ENCODE data around the gene SMARCA4. TPM values are rescaled to one million over a fixed set of nuclear protein-coding genes. Genes with fewer than 3 reads are reported as not detected.
"Not testable (repeated sequence)": the region's sequence is repeated elsewhere in the genome, so short reads cannot be mapped to it uniquely, and the experiment has no call there.

SMARCA4 gene
- polyA plus RNA-seq, 6 donors from 2014 or later: 4.1 to 21.9 (median 7.2) TPM

- Mint-ChIP-seq H3K36me3 (no peaks in the 10 kb centered on the region), H3K4me1 (peaks cover 0 to 9% (median 2%) of the 10 kb centered on the region in 3 donors), H3K9me3 (no peaks in the 10 kb centered on the region), H3K27me3 (no peaks in the 10 kb centered on the region), H3K4me3 (no peak overlapping the region), H3K27ac (no peak overlapping the region)
- no peak for ATAC-seq (ENCODE audit: low read depth in 2 of 2)
- DNase-seq: no peak
Measured at GRCh38 chr19:10945264-10945663, 15.6 kb upstream of the SMARCA4 start.

GRCh38 chr19:10946958-10947657, 13.7 kb upstream of the SMARCA4 start:
- H3K4me3 Mint-ChIP-seq: no peak overlapping the region
- H3K9me3 Mint-ChIP-seq: no peaks in the 10 kb centered on the region
- H3K27me3 Mint-ChIP-seq: no peaks in the 10 kb centered on the region
- no peaks in the 10 kb centered on the region for H3K36me3 Mint-ChIP-seq
- H3K4me1 Mint-ChIP-seq: peaks cover 0 to 2% (median under 1%) of the 10 kb centered on the region in 3 donors
- DNase-seq (no peak), ATAC-seq (ENCODE audit: low read depth in 2 of 2) (no peak)
- no peak overlapping the region for H3K27ac Mint-ChIP-seq

- H3K4me1 Mint-ChIP-seq: no peaks in the 10 kb centered on the region
- ATAC-seq (ENCODE audit: low read depth in 2 of 2) (no peak), DNase-seq (no peak)
- no peak overlapping the region for H3K27ac Mint-ChIP-seq
- no peaks in the 10 kb centered on the region for H3K36me3 Mint-ChIP-seq
- no peaks in the 10 kb centered on the region for H3K9me3 Mint-ChIP-seq
- H3K27me3 Mint-ChIP-seq: no peaks in the 10 kb centered on the region
- no peak overlapping the region for H3K4me3 Mint-ChIP-seq
Measured at GRCh38 chr19:10952809-10953208, 8.0 kb upstream of the SMARCA4 start.

GRCh38 chr19:10959277-10959968, 1.4 kb upstream of the SMARCA4 start:
- H3K9me3 Mint-ChIP-seq; H3K27me3 Mint-ChIP-seq; ATAC-seq (ENCODE audit: low read depth in 2 of 2); DNase-seq; H3K36me3 Mint-ChIP-seq: not testable (repeated sequence)
- H3K4me1 Mint-ChIP-seq: peaks cover 19 to 40% (median 39%) of the 10 kb centered on the region in 3 donors
- peak overlapping the region in 4 of 6 donors; percentile 11 to 94 (median 54) for H3K27ac Mint-ChIP-seq
- H3K4me3 Mint-ChIP-seq: peak overlapping the region; percentile 63 to 92 (median 88)

- peak overlapping the region in 5 of 6 donors; percentile 70 to 93 (median 87) for H3K27ac Mint-ChIP-seq
- no peaks in the 10 kb centered on the region for H3K36me3 Mint-ChIP-seq
- DNase-seq (no peak), ATAC-seq (ENCODE audit: low read depth in 2 of 2) (peak; percentile 34 to 41)
- H3K4me3 Mint-ChIP-seq: peak overlapping the region; percentile 85 to 95 (median 92)
- H3K4me1 Mint-ChIP-seq: peaks cover 26 to 50% (median 48%) of the 10 kb centered on the region in 3 donors
- no peaks in the 10 kb centered on the region for H3K9me3 Mint-ChIP-seq
- no peaks in the 10 kb centered on the region for H3K27me3 Mint-ChIP-seq
Measured at GRCh38 chr19:10961073-10961860, 437 bp downstream of the SMARCA4 start.

- no peak for DNase-seq
- H3K9me3 Mint-ChIP-seq: no peaks in the 10 kb centered on the region
- H3K36me3 Mint-ChIP-seq: no peaks in the 10 kb centered on the region
- H3K27me3 Mint-ChIP-seq: no peaks in the 10 kb centered on the region
- H3K4me1 Mint-ChIP-seq: peaks cover 31 to 57% (median 57%) of the 10 kb centered on the region in 3 donors
- no peak for ATAC-seq (ENCODE audit: low read depth in 2 of 2)
- peak overlapping the region; percentile 49 to 95 (median 76) for H3K4me3 Mint-ChIP-seq
- peak overlapping the region in 4 of 6 donors; percentile 58 to 95 (median 82) for H3K27ac Mint-ChIP-seq
Measured at GRCh38 chr19:10962863-10963262, 2.0 kb downstream of the SMARCA4 start.

- Mint-ChIP-seq H3K27me3 (no peaks in the 10 kb centered on the region), H3K4me1 (peaks cover 36 to 67% (median 67%) of the 10 kb centered on the region in 3 donors), H3K36me3 (no peaks in the 10 kb centered on the region), H3K9me3 (no peaks in the 10 kb centered on the region), H3K4me3 (peak overlapping the region in 5 of 8 donors; percentile 29 to 95 (median 37)), H3K27ac (peak overlapping the region in 4 of 6 donors; percentile 16 to 72 (median 30))
- ATAC-seq (ENCODE audit: low read depth in 2 of 2) (no peak), DNase-seq (no peak)
Measured at GRCh38 chr19:10963865-10964264, 3.0 kb downstream of the SMARCA4 start.

GRCh38 chr19:10964903-10965302, 4.1 kb downstream of the SMARCA4 start:
- DNase-seq (no peak), ATAC-seq (ENCODE audit: low read depth in 2 of 2) (no peak)
- Mint-ChIP-seq H3K4me1 (peaks cover 38 to 73% (median 70%) of the 10 kb centered on the region in 3 donors), H3K4me3 (peak overlapping the region in 1 of 8 donors; percentile 70), H3K36me3 (no peaks in the 10 kb centered on the region), H3K27ac (peak overlapping the region in 3 of 6 donors; percentile 30 to 44 (median 42)), H3K9me3 (no peaks in the 10 kb centered on the region), H3K27me3 (no peaks in the 10 kb centered on the region)

- Mint-ChIP-seq H3K4me1 (peaks cover 43 to 74% (median 67%) of the 10 kb centered on the region in 3 donors), H3K36me3 (no peaks in the 10 kb centered on the region), H3K27ac (peak overlapping the region in 1 of 6 donors; percentile 30), H3K27me3 (no peaks in the 10 kb centered on the region), H3K4me3 (peak overlapping the region in 3 of 8 donors; percentile 37 to 70 (median 41)), H3K9me3 (no peaks in the 10 kb centered on the region)
- no peak for ATAC-seq (ENCODE audit: low read depth in 2 of 2)
- no peak for DNase-seq
Measured at GRCh38 chr19:10965398-10965797, 4.6 kb downstream of the SMARCA4 start.

GRCh38 chr19:10966809-10967208, 6.0 kb downstream of the SMARCA4 start:
- no peaks in the 10 kb centered on the region for H3K27me3 Mint-ChIP-seq
- no peaks in the 10 kb centered on the region for H3K9me3 Mint-ChIP-seq
- peak overlapping the region in 2 of 6 donors; percentile 7 to 60 for H3K27ac Mint-ChIP-seq
- H3K36me3 Mint-ChIP-seq: no peaks in the 10 kb centered on the region
- H3K4me3 Mint-ChIP-seq: peak overlapping the region in 2 of 8 donors; percentile 47 to 59
- DNase-seq: no peak
- ATAC-seq (ENCODE audit: low read depth in 2 of 2): no peak
- H3K4me1 Mint-ChIP-seq: peaks cover 43 to 78% (median 63%) of the 10 kb centered on the region in 3 donors

- peak; percentile 79 to 82 for ATAC-seq (ENCODE audit: low read depth in 2 of 2)
- H3K4me3 Mint-ChIP-seq: peak overlapping the region; percentile 23 to 83 (median 74)
Measured at GRCh38 chr19:10968527-10969135, 7.8 kb downstream of the SMARCA4 start.

GRCh38 chr19:10971107-10971726, 10.4 kb downstream of the SMARCA4 start:
- no peak for ATAC-seq (ENCODE audit: low read depth in 2 of 2)
- H3K9me3 Mint-ChIP-seq: peaks cover 0 to 2% (median 0%) of the 10 kb centered on the region in 7 donors
- H3K27me3 Mint-ChIP-seq: no peaks in the 10 kb centered on the region
- H3K4me1 Mint-ChIP-seq: peaks cover 43 to 72% (median 62%) of the 10 kb centered on the region in 3 donors
- peak overlapping the region in 2 of 6 donors; percentile 34 to 63 for H3K27ac Mint-ChIP-seq
- no peak for DNase-seq
- no peak overlapping the region for H3K4me3 Mint-ChIP-seq
- no peaks in the 10 kb centered on the region for H3K36me3 Mint-ChIP-seq

More at GRCh38 chr19:10968527-10969135, 7.8 kb downstream of the SMARCA4 start:
- peaks cover 38 to 71% (median 55%) of the 10 kb centered on the region in 3 donors for H3K4me1 Mint-ChIP-seq
- no peaks in the 10 kb centered on the region for H3K27me3 Mint-ChIP-seq
- DNase-seq: peak; percentile 39
- no peaks in the 10 kb centered on the region for H3K36me3 Mint-ChIP-seq
- no peaks in the 10 kb centered on the region for H3K9me3 Mint-ChIP-seq
- H3K27ac Mint-ChIP-seq: peak overlapping the region in 5 of 6 donors; percentile 79 to 92 (median 90)
